OCI-LY7 (cell line): ENCODE results near the gene ABHD8. TPM values are rescaled to one million over a fixed set of nuclear protein-coding genes. Genes with fewer than 3 reads are reported as not detected.
A peak's percentile ranks its signal among the peaks of the same experiment; 100 is the strongest.

ENCODE experiments used
- BruUV-seq: library from RNA; stranded (reverse); fragments of 400-500 nt; replicated peaks from 2 replicates; lab custom pipeline; 2021; lab: Mats Ljungman, UMichigan
- CTCF ChIA-PET: fragments of 300-600 bp; sonication (Branson Sonifier 250); formaldehyde crosslinking; loops from one replicate; lab custom pipeline; 2022; ENCODE audit warnings: antibody characterized with exemption; ENCODE audit not compliant: unreplicated experiment; lab: Charles Lee
- POLR2A ChIA-PET: fragments of 300-600 bp; sonication (Branson Sonifier 250); formaldehyde crosslinking; loops from one replicate; lab custom pipeline; 2022; ENCODE audit warnings: antibody characterized with exemption; lab: Charles Lee
- DNase-seq: peaks from one replicate; pipeline ENCODE4 v3.0.0-alpha.2; 2015; ENCODE audit warnings: low spot score
- H2AFZ ChIP-seq: fragments of 200-600 bp; sonication (generic), shearing (Covaris generic); 2 replicates; pipeline ENCODE4 v1.6.1; 2014; ENCODE audit warnings: mild to moderate bottlenecking, antibody characterized with exemption, low read length, moderate library complexity
- H3K27ac ChIP-seq: fragments of 200-600 bp; sonication (generic); 2 replicates; pipeline ENCODE4 v1.5.1; 2014; ENCODE audit warnings: mixed run types, low read depth, mild to moderate bottlenecking, moderate library complexity, low read length, inconsistent platforms; ENCODE audit not compliant: poor library complexity, severe bottlenecking
- H3K36me3 ChIP-seq: fragments of 200-600 bp; sonication (generic); 2 replicates; pipeline ENCODE4 v1.6.1; 2014; ENCODE audit warnings: mild to moderate bottlenecking, antibody characterized with exemption, low read length, moderate library complexity, mixed read lengths; ENCODE audit not compliant: insufficient read depth
- H3K4me1 ChIP-seq: fragments of 200-600 bp; sonication (generic); 2 replicates; pipeline ENCODE4 v1.5.1; 2014; ENCODE audit warnings: mild to moderate bottlenecking, low read length; ENCODE audit not compliant: insufficient read depth, poor library complexity, severe bottlenecking
- H3K4me2 ChIP-seq: fragments of 200-600 bp; sonication (generic); 2 replicates; pipeline ENCODE4 v1.6.1; 2014; ENCODE audit warnings: mild to moderate bottlenecking, low read length
- H3K4me3 ChIP-seq: fragments of 200-600 bp; sonication (generic); 2 replicates; pipeline ENCODE4 v1.5.1; 2014; ENCODE audit warnings: mild to moderate bottlenecking, low read depth, low read length; ENCODE audit not compliant: poor library complexity, severe bottlenecking
- H3K79me2 ChIP-seq: fragments of 200-600 bp; sonication (generic); 2 replicates; pipeline ENCODE4 v1.6.1; 2016; ENCODE audit warnings: low read depth, mild to moderate bottlenecking, low read length, moderate library complexity, mixed read lengths; ENCODE audit not compliant: insufficient read depth
- H3K9me2 ChIP-seq: fragments of 200-600 bp; sonication (generic); 2 replicates; pipeline ENCODE4 v1.6.1; 2016; ENCODE audit warnings: mild to moderate bottlenecking, low read length, mixed read lengths; ENCODE audit not compliant: insufficient read depth
- H3K9me3 ChIP-seq: fragments of 200-600 bp; sonication (generic); 2 replicates; pipeline ENCODE4 v1.6.1; 2014; ENCODE audit warnings: mild to moderate bottlenecking, mixed run types, low read length, mixed read lengths
- H4K20me1 ChIP-seq: fragments of 200-600 bp; sonication (generic); 2 replicates; pipeline ENCODE4 v1.6.1; 2014; ENCODE audit warnings: mild to moderate bottlenecking, antibody characterized with exemption, low read length, moderate library complexity, mixed read lengths; ENCODE audit not compliant: insufficient read depth
- EZH2phosphoT487 ChIP-seq: fragments of 200-600 bp; sonication (generic); IDR thresholded peaks from 2 replicates; pipeline ENCODE4 v1.6.1; 2018; ENCODE audit warnings: low read depth, borderline replicate concordance, mild to moderate bottlenecking, mixed run types, antibody characterized with exemption, low read length, moderate library complexity, mixed read lengths
- intact Hi-C: fragments of 100-400 bp; cut with micrococcal nuclease; formaldehyde crosslinking; loops from one replicate; pipeline ENCODE4 v1.10.0; 2022; ENCODE audit not compliant: unreplicated experiment
- total RNA-seq, 2 experiments: library from RNA; depleted of rRNA in 1 of 2; stranded (reverse); fragments of >200 nt in 1 of 2; shearing (Covaris generic) in 1 of 2; gene quantifications; 2 replicates each; pipeline ENCODE4 v1.2.3, GENCODE V29; 2014 to 2022
- TF ChIP-seq, protein P1 (sequence below): fragments of 200-600 bp; sonication (generic); conservative IDR thresholded peaks from 2 replicates; pipeline ENCODE4 v1.5.1; 2014; ENCODE audit warnings: mild to moderate bottlenecking, antibody characterized with exemption, low read length, moderate library complexity, mixed read lengths

The ABHD8 gene
- total RNA-seq, 2 experiments from 2014 or later, result 11.6 to 18.9 TPM

GRCh38 chr19:17328517-17329365, 25.5 kb upstream of the ABHD8 start:
- TF ChIP-seq EZH2phosphoT487, result no peak
- TF ChIP-seq, protein P1, sequence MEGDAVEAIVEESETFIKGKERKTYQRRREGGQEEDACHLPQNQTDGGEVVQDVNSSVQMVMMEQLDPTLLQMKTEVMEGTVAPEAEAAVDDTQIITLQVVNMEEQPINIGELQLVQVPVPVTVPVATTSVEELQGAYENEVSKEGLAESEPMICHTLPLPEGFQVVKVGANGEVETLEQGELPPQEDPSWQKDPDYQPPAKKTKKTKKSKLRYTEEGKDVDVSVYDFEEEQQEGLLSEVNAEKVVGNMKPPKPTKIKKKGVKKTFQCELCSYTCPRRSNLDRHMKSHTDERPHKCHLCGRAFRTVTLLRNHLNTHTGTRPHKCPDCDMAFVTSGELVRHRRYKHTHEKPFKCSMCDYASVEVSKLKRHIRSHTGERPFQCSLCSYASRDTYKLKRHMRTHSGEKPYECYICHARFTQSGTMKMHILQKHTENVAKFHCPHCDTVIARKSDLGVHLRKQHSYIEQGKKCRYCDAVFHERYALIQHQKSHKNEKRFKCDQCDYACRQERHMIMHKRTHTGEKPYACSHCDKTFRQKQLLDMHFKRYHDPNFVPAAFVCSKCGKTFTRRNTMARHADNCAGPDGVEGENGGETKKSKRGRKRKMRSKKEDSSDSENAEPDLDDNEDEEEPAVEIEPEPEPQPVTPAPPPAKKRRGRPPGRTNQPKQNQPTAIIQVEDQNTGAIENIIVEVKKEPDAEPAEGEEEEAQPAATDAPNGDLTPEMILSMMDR, result no peak
- intact Hi-C loops, result no loop called here
- Histone ChIP-seq H3K79me2 (no peaks in the 10 kb centered on the region), H3K9me3 (no peaks in the 10 kb centered on the region), H3K27ac (no peak overlapping the region), H2AFZ (no peak overlapping the region), H3K4me2 (peak overlapping the region; percentile 53; the same call in 1 of the 2 replicates), H3K9me2 (no peaks in the 10 kb centered on the region), H3K4me1 (peaks cover 18% of the 10 kb centered on the region), H3K36me3 (no peaks in the 10 kb centered on the region), H3K4me3 (no peak overlapping the region), H4K20me1 (no peaks in the 10 kb centered on the region)
- BruUV-seq, result no TSS peak
- ChIA-PET POLR2A (no interaction called here), CTCF (no interaction called here)
- no peak for DNase-seq

DNA sequence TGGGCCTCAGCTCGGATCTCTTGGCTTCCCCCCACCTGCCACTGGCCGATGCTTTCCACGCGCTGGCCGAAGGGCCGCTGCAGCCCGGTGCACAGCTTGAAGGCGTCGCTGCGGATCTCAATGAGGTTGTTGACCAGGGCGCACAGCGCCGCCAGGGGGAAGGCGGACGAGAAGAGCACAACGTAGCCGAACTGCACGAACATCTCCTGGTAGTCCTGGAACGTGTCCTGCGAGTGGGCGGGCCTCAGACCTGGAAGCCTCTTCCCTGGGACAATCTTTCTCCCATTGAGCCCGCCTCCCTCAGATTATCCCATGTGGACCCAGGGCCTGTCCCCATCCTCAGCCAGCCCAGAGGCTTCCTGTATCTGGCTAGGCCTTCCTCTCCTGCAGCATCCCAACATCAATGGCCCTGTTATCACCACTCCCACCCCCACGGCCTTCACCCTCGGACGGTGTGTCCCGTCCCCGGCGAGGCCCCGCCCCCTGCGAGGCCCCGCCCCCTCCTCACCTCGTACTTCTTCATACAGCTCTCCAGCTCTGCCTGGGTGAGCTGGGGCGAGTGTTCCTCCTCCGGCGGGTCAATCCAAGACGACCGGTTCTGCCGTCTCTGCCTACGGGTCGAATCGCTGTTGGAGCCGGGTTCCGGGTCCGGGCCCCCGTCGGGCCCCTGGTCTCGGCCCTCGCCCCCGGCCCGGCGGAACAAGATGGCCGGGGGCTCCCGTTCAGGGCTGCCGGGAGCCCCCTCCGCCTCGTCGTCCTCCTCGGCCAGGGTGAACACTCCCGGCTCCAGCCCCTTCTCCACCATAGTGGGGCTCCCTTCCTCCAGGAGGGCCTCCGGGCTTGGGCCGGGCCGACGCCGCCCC, 24.7 kb upstream of the ABHD8 start:
- Histone ChIP-seq H3K79me2 (no peaks in the 10 kb centered on the region), H3K9me2 (no peaks in the 10 kb centered on the region), H3K4me2 (peak overlapping the region; percentile 53; the same call in 1 of the 2 replicates), H3K27ac (no peak overlapping the region), H3K9me3 (no peaks in the 10 kb centered on the region), H2AFZ (no peak overlapping the region), H3K4me3 (no peak overlapping the region), H3K4me1 (peaks cover 15% of the 10 kb centered on the region), H3K36me3 (0 out of 2 replicates have a peak, but pooled peaks cover under 1% of the 10 kb centered on the region), H4K20me1 (no peaks in the 10 kb centered on the region)
- DNase-seq, result no peak
- ChIA-PET CTCF (interaction anchor here (0.6 kb wide), 1 partner anchor 36 kb away, joined by 3 read pairs; no protein-coding TSS in a partner anchor), POLR2A (no interaction called here)
- intact Hi-C loops, result no loop called here
- no TSS peak for BruUV-seq
- TF ChIP-seq, protein P1, result no peak
- TF ChIP-seq EZH2phosphoT487, result no peak
